Measurements from ENCODE around the gene CIRBP.
A peak's percentile ranks its signal among the peaks of the same experiment; 100 is the strongest.

CIRBP gene

GRCh38 chr19:1269065-1269477, at the start of gene CIRBP:
Gene CIRBP, plus strand, starts transcription at chr19:1269332. Its CDS starts 1,602 bp downstream, at chr19:1270934.
- DNase-seq (ENCODE audit: low read depth), result peak; percentile 99

- DNase-seq (ENCODE audit: low read depth), result no peak
Measured at GRCh38 chr19:1219786-1220476, 49.2 kb upstream of the CIRBP start.

GRCh38 chr19:1220477-1220930, 48.6 kb upstream of the CIRBP start:
- no peak for DNase-seq (ENCODE audit: low read depth)

- no peak for DNase-seq (ENCODE audit: low read depth)
Measured at GRCh38 chr19:1220976-1221903, 47.9 kb upstream of the CIRBP start.

GRCh38 chr19:1221904-1222255, 47.3 kb upstream of the CIRBP start:
- no peak for DNase-seq (ENCODE audit: low read depth)

- DNase-seq (ENCODE audit: low read depth), result no peak
Measured at GRCh38 chr19:1222394-1222793, 46.7 kb upstream of the CIRBP start.

- no peak for DNase-seq (ENCODE audit: low read depth)
Measured at GRCh38 chr19:1223018-1223855, 45.9 kb upstream of the CIRBP start.

GRCh38 chr19:1224047-1224825, 44.9 kb upstream of the CIRBP start:
- DNase-seq (ENCODE audit: low read depth), result no peak

- no peak for DNase-seq (ENCODE audit: low read depth)
Measured at GRCh38 chr19:1224847-1225246, 44.3 kb upstream of the CIRBP start.

GRCh38 chr19:1225440-1226226, 43.5 kb upstream of the CIRBP start:
- no peak for DNase-seq (ENCODE audit: low read depth)

- DNase-seq (ENCODE audit: low read depth), result no peak
Measured at GRCh38 chr19:1226227-1226518, 43.0 kb upstream of the CIRBP start.

GRCh38 chr19:1226522-1227303, 42.4 kb upstream of the CIRBP start:
- DNase-seq (ENCODE audit: low read depth), result no peak

- DNase-seq (ENCODE audit: low read depth), result no peak
Measured at GRCh38 chr19:1227304-1228054, 41.7 kb upstream of the CIRBP start.

GRCh38 chr19:1228161-1228957, 40.8 kb upstream of the CIRBP start:
- DNase-seq (ENCODE audit: low read depth), result no peak

GRCh38 chr19:1229056-1229923, 39.8 kb upstream of the CIRBP start:
- no peak for DNase-seq (ENCODE audit: low read depth)

- DNase-seq (ENCODE audit: low read depth), result no peak
Measured at GRCh38 chr19:1229924-1230782, 39.0 kb upstream of the CIRBP start.

All from activated T-cell treated with anti-CD3 and anti-CD28 coated beads for 48 hours (primary cell).